OCI-M1 (cell line): ENCODE data around the gene LRP10.

Source experiments
- DNase-seq: peaks from one replicate; lab custom pipeline; 2025; lab: John Stamatoyannopoulos, UW

LRP10 gene

DNA sequence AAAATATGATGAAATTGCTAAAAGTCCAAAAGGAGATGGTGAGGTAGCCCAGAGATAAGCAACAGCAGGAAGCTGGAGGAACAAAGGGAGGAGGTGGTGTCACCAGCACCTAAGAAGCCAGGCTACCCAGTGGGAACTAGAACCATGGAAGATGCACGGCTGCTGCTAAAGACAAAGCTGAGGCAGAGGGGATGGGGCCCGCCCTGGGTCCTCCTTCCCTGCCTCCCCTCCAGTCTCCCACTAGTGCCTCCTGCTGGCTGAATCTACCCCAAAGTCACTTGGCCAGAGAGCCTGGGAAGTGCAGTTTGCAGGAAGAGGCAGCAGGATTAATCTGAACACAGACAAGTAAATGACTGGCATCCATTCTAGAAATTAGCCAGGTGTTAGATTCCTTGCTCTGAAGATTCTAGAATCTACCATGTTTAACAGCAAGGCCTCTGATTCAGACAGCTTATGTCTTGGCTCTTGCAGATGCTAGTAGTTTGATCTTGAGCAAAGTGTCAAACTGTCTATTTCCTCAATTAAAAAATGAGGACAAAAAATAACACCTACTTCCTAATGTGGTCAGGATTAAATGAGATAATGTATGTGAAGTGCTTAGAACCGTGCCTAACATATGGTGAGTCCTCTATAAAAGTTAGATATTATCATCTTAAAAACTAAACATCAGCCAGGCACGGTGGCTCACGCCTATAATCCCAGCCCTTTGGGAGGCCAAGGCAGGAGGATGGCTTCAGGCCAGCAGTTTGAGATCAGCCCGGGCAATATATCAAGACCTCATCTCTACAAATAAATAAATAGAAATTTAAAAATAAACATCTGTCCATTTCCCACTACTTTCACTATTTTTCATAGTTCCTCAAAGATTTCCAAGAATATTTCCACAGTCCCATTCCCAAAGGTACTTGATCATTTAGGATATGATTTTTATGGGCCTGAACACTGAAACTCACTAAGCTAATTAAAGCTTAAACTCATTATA lies 5.8 kb upstream of the LRP10 start:
- DNase-seq: peak; percentile 9

DNA sequence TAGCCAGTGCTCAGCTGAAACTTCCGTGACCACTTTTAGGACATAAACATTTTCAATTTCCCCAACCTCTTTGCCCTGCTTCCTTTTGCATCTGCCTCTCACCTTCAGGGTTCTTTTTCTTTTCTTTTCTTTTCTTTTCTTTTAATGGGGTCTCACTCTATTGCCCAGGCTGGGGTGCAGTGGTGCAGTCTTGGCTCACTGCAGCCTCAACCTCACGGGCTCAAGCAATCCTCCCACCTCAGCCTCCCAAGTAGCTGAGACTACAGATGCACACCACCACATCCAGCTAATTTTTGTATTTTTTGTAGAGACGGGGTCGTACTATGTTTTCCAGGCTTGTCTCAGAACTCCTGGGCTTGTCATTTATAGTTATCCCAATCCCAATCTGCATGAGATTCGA lies 4.7 kb upstream of the LRP10 start:
- no peak for DNase-seq

- DNase-seq: peak; percentile 91
These were observed 723 bp upstream of the LRP10 start for GRCh38 chr14:22870811-22871223.

DNA sequence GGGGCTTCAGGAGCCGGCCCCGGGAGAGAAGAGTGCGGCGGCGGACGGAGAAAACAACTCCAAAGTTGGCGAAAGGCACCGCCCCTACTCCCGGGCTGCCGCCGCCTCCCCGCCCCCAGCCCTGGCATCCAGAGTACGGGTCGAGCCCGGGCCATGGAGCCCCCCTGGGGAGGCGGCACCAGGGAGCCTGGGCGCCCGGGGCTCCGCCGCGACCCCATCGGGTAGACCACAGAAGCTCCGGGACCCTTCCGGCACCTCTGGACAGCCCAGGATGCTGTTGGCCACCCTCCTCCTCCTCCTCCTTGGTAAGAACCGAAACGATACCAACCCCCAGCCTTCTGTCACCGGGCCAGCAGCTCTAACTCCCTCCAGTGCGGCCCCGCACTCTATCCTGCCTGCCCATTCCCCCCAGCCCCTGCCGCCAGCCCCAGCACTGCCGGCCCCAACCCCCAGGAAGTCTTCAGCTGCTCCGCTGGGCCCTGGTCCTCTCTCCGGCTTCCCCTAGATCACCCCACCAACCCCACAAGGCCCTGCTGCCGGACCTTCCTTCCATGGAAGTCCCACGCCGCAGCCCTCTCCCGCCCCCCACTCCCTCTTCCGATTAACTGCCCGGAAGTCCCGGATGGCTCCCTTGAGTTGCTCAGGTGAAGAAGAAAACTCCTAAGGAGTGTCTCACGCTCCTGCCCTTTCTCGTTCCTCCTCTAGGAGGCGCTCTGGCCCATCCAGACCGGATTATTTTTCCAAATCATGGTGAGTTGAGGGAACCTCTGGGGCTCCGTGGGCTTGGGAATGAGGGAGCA lies 693 bp downstream of the LRP10 start:
- DNase-seq: peak; percentile 87

DNA sequence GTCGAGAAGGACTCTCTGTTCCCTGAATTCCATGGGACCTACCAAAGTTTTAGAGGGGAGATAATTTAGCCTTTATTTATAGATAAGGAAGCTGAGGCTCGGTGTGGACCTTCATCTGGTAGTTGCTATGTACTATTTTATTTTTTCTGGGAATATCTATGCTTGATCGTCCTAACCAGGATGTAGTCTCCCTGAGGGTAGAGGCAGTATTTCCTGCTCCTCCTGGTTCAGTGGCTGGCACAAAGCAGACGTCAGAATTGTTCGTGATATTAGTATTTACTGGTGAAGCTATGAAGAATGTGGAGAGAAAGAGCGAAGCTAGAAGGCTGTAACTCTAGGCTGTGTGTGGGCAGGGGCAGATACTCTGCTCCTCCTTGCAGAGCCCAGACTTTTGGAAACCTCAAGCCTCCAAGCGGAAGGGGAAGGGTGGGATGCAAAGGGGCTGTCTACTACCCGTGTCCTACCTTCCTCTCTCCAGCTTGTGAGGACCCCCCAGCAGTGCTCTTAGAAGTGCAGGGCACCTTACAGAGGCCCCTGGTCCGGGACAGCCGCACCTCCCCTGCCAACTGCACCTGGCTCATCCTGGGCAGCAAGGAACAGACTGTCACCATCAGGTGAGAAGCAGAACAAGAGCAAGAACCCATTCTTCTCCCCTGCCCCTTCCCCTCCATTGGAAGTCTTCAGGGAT lies 1.4 kb downstream of the LRP10 start:
- no peak for DNase-seq

DNA sequence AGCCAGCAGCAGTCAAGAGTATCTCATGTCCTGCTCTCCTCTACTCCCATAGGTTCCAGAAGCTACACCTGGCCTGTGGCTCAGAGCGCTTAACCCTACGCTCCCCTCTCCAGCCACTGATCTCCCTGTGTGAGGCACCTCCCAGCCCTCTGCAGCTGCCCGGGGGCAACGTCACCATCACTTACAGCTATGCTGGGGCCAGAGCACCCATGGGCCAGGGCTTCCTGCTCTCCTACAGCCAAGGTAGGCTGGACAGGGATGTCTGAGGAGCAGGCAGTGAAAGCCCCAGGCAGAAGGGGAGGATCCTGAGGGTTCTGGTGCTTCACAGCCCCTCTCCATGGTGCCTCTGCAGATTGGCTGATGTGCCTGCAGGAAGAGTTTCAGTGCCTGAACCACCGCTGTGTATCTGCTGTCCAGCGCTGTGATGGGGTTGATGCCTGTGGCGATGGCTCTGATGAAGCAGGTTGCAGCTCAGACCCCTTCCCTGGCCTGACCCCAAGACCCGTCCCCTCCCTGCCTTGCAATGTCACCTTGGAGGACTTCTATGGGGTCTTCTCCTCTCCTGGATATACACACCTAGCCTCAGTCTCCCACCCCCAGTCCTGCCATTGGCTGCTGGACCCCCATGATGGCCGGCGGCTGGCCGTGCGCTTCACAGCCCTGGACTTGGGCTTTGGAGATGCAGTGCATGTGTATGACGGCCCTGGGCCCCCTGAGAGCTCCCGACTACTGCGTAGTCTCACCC lies 3.6 kb downstream of the LRP10 start:
- no peak for DNase-seq

DNA sequence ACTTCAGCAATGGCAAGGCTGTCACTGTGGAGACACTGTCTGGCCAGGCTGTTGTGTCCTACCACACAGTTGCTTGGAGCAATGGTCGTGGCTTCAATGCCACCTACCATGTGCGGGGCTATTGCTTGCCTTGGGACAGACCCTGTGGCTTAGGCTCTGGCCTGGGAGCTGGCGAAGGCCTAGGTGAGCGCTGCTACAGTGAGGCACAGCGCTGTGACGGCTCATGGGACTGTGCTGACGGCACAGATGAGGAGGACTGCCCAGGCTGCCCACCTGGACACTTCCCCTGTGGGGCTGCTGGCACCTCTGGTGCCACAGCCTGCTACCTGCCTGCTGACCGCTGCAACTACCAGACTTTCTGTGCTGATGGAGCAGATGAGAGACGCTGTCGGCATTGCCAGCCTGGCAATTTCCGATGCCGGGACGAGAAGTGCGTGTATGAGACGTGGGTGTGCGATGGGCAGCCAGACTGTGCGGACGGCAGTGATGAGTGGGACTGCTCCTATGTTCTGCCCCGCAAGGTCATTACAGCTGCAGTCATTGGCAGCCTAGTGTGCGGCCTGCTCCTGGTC lies 4.3 kb downstream of the LRP10 start:
- DNase-seq: no peak

GRCh38 chr14:22877000-22877501 lies 5.5 kb downstream of the LRP10 start:
- no peak for DNase-seq

DNA sequence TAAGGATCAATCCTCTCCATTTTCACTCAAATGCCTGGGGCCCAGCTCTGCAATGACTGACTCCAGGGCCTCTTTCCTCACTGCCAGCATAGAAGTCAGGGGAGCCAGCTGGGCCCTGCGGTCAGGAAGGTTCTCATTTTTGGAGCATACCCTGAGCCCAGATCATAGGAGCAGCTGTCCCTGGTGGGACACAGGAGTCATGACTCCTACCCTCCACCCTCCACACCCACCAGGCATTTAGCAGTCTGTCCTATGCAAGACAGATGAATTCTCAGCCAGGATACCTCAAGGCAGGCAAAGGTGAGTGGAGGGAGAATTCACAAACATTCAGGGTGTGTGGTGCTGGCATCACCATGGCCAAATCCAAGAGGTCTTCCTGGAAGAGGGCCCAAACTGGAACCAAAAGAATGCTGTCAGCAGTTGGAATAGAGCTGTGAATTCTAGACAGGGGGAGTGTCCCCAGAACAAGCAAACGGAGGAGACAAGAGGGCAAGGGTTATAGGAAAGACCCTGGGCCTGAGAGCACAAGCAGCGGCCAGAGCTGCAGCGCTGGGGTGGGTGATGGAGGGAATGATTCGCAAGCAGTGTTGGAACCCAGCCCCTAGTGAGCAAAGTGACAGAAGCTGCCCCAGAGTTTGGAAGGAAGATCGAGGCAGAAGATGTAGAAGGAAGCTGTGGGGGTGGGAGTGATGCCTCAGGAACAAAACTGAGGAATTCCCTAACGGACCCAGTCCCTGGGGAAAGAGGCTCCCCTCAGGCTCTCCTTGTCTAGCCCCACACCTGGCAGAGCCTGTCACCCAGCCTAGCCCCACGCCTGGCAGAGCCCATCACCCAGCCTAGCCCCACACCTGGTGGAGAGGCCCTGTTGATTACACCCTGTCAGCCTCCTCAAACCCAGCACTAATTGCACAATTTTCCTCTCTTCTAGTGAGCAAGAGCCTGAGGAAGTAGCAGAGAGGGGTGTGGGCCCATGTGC lies 7.0 kb downstream of the LRP10 start:
- no peak for DNase-seq

DNA sequence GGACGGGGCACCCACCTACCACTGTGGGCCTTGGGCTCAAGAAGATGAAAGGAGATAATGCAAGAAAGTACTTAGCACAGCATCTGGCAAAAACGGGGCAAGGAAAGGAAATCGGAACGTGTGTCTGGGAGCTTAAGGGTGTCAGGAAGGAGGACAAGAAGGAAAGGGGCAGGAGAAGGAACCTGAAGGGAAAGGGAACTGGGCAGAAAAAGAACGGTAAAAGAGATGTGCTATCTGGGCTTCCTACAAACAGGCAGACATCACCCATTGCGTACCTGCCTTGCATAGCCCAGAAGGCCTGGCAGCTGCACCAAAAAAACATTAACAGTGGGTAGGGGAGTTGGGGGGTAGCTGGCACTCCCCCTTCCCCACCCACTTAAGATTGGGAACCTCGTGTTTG lies 10.5 kb downstream of the LRP10 start:
- DNase-seq: no peak

DNA sequence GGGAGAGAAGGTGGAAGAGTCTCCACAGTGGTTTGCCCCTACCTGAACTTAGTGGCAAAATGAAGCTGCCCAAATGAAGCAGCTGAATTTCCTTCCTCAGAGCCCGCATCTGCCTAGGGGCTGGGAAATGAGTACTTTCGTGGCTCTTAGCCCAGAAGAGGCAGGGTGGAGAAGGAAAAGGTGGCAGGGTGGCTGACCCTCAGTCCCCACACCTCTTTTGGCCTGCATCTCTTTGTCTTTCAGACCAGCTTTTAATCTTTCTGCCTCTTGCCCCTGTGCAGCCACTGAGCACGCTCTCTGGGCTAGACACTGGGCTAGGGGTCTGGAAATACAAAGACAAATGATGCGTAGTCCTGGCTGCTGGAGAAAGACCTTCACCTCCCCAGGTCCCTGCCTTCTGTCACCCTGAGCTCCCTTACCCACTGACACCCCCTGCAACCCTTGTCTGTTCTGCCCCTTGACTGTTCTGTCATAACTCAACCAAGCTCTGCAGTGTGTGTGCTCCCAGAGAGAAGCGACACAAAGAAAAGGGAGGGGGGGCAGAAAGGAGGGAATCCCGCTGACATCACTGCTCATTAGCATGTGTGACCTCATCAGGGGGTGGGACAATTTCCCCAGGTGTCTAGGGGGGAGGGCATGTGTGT lies 11.1 kb downstream of the LRP10 start:
- peak; percentile 8 for DNase-seq

GRCh38 chr14:22883173-22883976 lies 11.8 kb downstream of the LRP10 start, which contains the start of gene REM2:
Gene REM2 (plus strand): TSS chr14:22883222. CDS start chr14:22883288, 66 bp downstream.
- no peak for DNase-seq

- DNase-seq: no peak
These were observed 12.7 kb downstream of the LRP10 start for GRCh38 chr14:22884076-22884737.

GRCh38 chr14:22884738-22885523 lies 13.4 kb downstream of the LRP10 start:
- no peak for DNase-seq

GRCh38 chr14:22885975-22886374 lies 14.4 kb downstream of the LRP10 start:
- DNase-seq: no peak

DNA sequence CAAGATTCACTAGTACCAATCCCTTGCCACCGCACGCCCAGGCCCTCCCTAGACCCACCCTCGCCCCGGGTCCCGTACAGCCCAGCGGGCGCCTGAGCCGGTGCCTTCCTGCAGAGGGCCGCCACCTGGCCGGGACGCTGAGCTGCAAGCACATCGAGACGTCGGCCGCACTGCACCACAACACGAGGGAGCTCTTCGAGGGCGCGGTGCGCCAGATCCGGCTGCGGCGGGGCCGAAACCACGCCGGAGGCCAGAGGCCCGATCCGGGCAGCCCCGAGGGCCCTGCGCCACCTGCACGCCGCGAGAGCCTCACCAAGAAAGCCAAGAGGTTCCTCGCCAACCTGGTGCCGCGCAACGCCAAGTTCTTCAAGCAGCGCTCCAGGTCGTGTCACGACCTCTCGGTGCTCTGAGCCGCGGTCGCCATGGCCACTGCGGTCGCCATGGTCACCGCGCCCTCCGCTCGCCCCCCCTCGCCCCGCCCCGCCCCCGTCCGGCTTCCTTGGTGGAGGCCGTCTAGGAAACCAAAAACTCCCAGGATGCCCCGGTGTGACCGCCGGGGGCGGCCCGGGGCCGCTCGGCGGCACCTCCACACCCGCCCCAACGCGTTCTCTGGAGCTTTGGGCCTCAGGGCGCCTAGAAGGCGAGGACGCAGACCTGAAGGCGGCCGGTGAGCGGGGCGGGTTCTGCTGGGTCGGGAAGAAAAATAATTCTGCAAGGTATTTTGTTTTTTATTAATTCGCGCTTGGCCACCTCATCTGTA lies 15.1 kb downstream of the LRP10 start:
- peak; percentile 92 for DNase-seq
